Measurements from ENCODE around the gene PCDH9.

PCDH9 gene

GRCh38 chr13:66347486-66348117 is 882.5 kb downstream of the PCDH9 start:
- DNase-seq (ENCODE audit: low spot score): no peak

GRCh38 chr13:66345971-66346370 is 884.2 kb downstream of the PCDH9 start:
- no peak for DNase-seq (ENCODE audit: low spot score)

GRCh38 chr13:66345518-66345810 is 884.7 kb downstream of the PCDH9 start:
- no peak for DNase-seq (ENCODE audit: low spot score)

- DNase-seq (ENCODE audit: low spot score): no peak
Observed at GRCh38 chr13:66344805-66345517, 885.2 kb downstream of the PCDH9 start.

GRCh38 chr13:66343224-66343828 is 886.8 kb downstream of the PCDH9 start:
- no peak for DNase-seq (ENCODE audit: low spot score)

GRCh38 chr13:66341635-66342377 is 888.3 kb downstream of the PCDH9 start:
- DNase-seq (ENCODE audit: low spot score): no peak

- no peak for DNase-seq (ENCODE audit: low spot score)
Observed at GRCh38 chr13:66339214-66339613, 890.9 kb downstream of the PCDH9 start.

GRCh38 chr13:66338542-66338941 is 891.6 kb downstream of the PCDH9 start:
- no peak for DNase-seq (ENCODE audit: low spot score)

GRCh38 chr13:66335626-66336025 is 894.5 kb downstream of the PCDH9 start:
- no peak for DNase-seq (ENCODE audit: low spot score)

GRCh38 chr13:66329988-66330451 is 900.1 kb downstream of the PCDH9 start:
- no peak for DNase-seq (ENCODE audit: low spot score)

- no peak for DNase-seq (ENCODE audit: low spot score)
Observed at GRCh38 chr13:66328476-66328875, 901.7 kb downstream of the PCDH9 start.

- no peak for DNase-seq (ENCODE audit: low spot score)
Observed at GRCh38 chr13:66323745-66324347, 906.3 kb downstream of the PCDH9 start.

- DNase-seq (ENCODE audit: low spot score): no peak
Observed at GRCh38 chr13:66322936-66323335, 907.2 kb downstream of the PCDH9 start.

GRCh38 chr13:66322193-66322740 is 907.9 kb downstream of the PCDH9 start:
- no peak for DNase-seq (ENCODE audit: low spot score)

GRCh38 chr13:66314911-66315310 is 915.2 kb downstream of the PCDH9 start:
- peak; percentile 72 for DNase-seq (ENCODE audit: low spot score)

- DNase-seq (ENCODE audit: low spot score): no peak
Observed at GRCh38 chr13:66313413-66313812, 916.7 kb downstream of the PCDH9 start.

GRCh38 chr13:66312312-66313087 is 917.6 kb downstream of the PCDH9 start:
- no peak for DNase-seq (ENCODE audit: low spot score)

- DNase-seq (ENCODE audit: low spot score): no peak
Observed at GRCh38 chr13:66305961-66306617, 924.0 kb downstream of the PCDH9 start.

GRCh38 chr13:66301482-66301881 is 928.7 kb downstream of the PCDH9 start:
- DNase-seq (ENCODE audit: low spot score): no peak

- DNase-seq (ENCODE audit: low spot score): no peak
Observed at GRCh38 chr13:66301006-66301405, 929.1 kb downstream of the PCDH9 start.

Measured in SK-N-DZ (cell line).